PFSK-1 (cell line): ENCODE data around the gene LEFTY2.

Experiments
- FOXP2 ChIP-seq: optimal IDR thresholded peaks from 2 replicates; pipeline ENCODE3; 2011; ENCODE audit warnings: borderline replicate concordance, control low read depth, inconsistent platforms; ENCODE audit not compliant: insufficient read depth; ENCODE audit errors: extremely low read length, extremely low read depth
- POLR2AphosphoS5 ChIP-seq: IDR thresholded peaks from 2 replicates; pipeline ENCODE4 v1.6.1; 2012; ENCODE audit warnings: low read depth, mild to moderate bottlenecking, control low read depth, low read length, moderate library complexity
- SIN3A ChIP-seq: IDR thresholded peaks from 2 replicates; pipeline ENCODE4 v1.6.1; 2012; ENCODE audit warnings: mild to moderate bottlenecking, low read length, moderate library complexity, borderline replicate concordance; ENCODE audit not compliant: insufficient read depth
- TAF1 ChIP-seq: IDR thresholded peaks from 2 replicates; pipeline ENCODE4 v1.6.1; 2012; ENCODE audit warnings: low read length, control low read depth, borderline replicate concordance; ENCODE audit not compliant: insufficient read depth
- TF ChIP-seq, protein P1 (sequence below), 2 experiments: IDR thresholded peaks; 2 replicates each; pipeline versions ENCODE4 v1.6.1 to v1.8.0; 2011 to 2012; ENCODE audit warnings: low read depth in 2 of 2, low read length in 2 of 2, control low read depth in 1 of 2, inconsistent platforms in 1 of 2, mild to moderate bottlenecking in 1 of 2, moderate library complexity in 1 of 2; ENCODE audit not compliant: insufficient read depth in 1 of 2

LEFTY2 gene

DNA sequence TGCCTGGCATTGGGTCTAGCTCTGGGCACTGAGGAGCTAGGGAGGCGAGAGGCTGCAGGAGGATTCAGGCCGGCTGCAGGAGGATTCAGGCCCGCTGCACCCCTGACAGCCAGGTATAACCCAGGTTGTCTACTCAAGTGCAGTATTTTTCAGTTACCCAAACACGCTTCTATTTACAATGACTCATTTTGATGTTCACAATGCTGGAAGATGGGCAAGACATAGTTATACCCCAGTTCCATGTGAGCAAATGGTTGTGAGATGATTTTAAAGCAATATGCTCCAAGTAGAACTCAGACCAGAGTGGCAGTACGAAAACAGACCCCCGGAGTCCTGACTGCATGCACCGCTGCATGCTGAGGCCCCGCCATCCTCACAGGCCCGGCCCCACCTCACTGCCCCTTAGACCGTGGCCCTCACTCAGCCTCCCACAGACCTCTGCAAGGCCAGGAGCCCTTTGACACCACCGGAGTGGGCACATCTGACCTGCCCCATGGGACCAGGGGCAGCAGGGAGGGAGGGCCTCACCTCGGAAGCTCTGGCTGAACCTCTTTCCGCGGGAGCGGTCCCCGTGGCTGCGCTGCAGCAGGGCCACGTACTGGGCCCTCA lies 52.6 kb downstream of the LEFTY2 start:
- TF ChIP-seq FOXP2 (no peak), POLR2AphosphoS5 (no peak), SIN3A (no peak), TAF1 (no peak)
- TF ChIP-seq, protein P1, sequence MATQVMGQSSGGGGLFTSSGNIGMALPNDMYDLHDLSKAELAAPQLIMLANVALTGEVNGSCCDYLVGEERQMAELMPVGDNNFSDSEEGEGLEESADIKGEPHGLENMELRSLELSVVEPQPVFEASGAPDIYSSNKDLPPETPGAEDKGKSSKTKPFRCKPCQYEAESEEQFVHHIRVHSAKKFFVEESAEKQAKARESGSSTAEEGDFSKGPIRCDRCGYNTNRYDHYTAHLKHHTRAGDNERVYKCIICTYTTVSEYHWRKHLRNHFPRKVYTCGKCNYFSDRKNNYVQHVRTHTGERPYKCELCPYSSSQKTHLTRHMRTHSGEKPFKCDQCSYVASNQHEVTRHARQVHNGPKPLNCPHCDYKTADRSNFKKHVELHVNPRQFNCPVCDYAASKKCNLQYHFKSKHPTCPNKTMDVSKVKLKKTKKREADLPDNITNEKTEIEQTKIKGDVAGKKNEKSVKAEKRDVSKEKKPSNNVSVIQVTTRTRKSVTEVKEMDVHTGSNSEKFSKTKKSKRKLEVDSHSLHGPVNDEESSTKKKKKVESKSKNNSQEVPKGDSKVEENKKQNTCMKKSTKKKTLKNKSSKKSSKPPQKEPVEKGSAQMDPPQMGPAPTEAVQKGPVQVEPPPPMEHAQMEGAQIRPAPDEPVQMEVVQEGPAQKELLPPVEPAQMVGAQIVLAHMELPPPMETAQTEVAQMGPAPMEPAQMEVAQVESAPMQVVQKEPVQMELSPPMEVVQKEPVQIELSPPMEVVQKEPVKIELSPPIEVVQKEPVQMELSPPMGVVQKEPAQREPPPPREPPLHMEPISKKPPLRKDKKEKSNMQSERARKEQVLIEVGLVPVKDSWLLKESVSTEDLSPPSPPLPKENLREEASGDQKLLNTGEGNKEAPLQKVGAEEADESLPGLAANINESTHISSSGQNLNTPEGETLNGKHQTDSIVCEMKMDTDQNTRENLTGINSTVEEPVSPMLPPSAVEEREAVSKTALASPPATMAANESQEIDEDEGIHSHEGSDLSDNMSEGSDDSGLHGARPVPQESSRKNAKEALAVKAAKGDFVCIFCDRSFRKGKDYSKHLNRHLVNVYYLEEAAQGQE (IDR thresholded peaks at IDR 0.05; ENCODE audit: insufficient read depth in 1 of 2, low read depth in 2 of 2, low read length in 2 of 2), result no peak

DNA sequence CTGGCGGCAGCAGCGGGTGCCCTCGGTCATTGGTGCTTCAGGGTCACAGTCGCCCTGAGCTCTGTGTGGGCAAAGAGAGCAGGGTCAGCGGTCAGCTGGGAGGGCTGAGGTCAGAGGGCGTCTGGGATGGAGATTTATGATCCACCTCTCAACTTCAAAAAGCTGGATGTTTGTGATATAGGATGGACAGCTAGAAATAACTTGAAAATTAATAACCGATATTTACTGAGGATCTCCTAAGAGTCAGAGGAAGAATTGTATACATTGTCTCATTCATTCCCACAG lies 54.0 kb downstream of the LEFTY2 start:
- TF ChIP-seq SIN3A, result no peak
- TF ChIP-seq, protein P1 (IDR thresholded peaks at IDR 0.05; ENCODE audit: insufficient read depth in 1 of 2, low read depth in 2 of 2, low read length in 2 of 2), result no peak
- no peak for TF ChIP-seq POLR2AphosphoS5
